Muscle of leg (tissue), 16 donors: ENCODE results near the gene MMP13. TPM values are rescaled to one million over a fixed set of nuclear protein-coding genes. Genes with fewer than 3 reads are reported as not detected.
"Not testable (repeated sequence)": the region's sequence is repeated elsewhere in the genome, so short reads cannot be mapped to it uniquely, and the experiment has no call there.

Source experiments
- DNase-seq: peaks from one replicate; pipeline ENCODE4 v3.0.0; 2013
- H3K27ac ChIP-seq: one replicate; pipeline ENCODE4 v1.5.1; 2013; ENCODE audit warnings: mild to moderate bottlenecking, low read length, control low read depth
- H3K27me3 ChIP-seq: one replicate; pipeline ENCODE4 v1.6.1; 2013; ENCODE audit warnings: low read length; ENCODE audit not compliant: control insufficient read depth, insufficient read depth
- H3K36me3 ChIP-seq: one replicate; pipeline ENCODE4 v1.6.1; 2013; ENCODE audit warnings: low read length; ENCODE audit not compliant: control insufficient read depth, insufficient read depth
- H3K4me1 ChIP-seq: one replicate; pipeline ENCODE4 v1.6.1; 2013; ENCODE audit warnings: low read length; ENCODE audit not compliant: control insufficient read depth, insufficient read depth
- H3K4me3 ChIP-seq: one replicate; pipeline ENCODE4 v1.5.1; 2013; ENCODE audit warnings: low read length, control low read depth
- H3K9me3 ChIP-seq: replicated peaks from 2 replicates; pipeline ENCODE4 v1.6.1; 2013; ENCODE audit warnings: low read depth, low read length; ENCODE audit not compliant: control insufficient read depth
- WGBS: methylation state at CpG from one replicate; pipeline ENCODE4 v1.1.5; 2013; ENCODE audit warnings: missing lambda C conversion rate; ENCODE audit not compliant: insufficient coverage; 5-methylcytosine and 5-hydroxymethylcytosine counted together
- long read RNA-seq, 11 donors: transcript quantifications; one replicate each; lab custom pipeline, GENCODE V29; 2026
- polyA plus RNA-seq, 8 donors: library from polyadenylated mRNA; unstranded; fragments of 120-200 nt; gene quantifications; one replicate each; pipeline versions ENCODE4 v1.2.1 to v1.2.3, GENCODE V29; 2013; ENCODE audit warnings: inconsistent platforms in 1 of 8, low replicate concordance in 1 of 8; ENCODE audit not compliant: insufficient read length in 8 of 8, insufficient read depth in 1 of 8
- total RNA-seq: library from RNA; stranded (reverse); fragments of 120-200 nt; gene quantifications from one replicate; pipeline ENCODE4 v1.2.4, GENCODE V29; 2013

Gene MMP13
- total RNA-seq (0.04 TPM), polyA plus RNA-seq (under 1 TPM in 3 of 8 donors, not detected in 5; 0.05 to 0.12 (median 0.09) TPM)
- long read RNA-seq, donor 1: 0 reads
- long read RNA-seq, donor 2: 0 reads
- long read RNA-seq, donor 3: 0 reads
- long read RNA-seq, donor 4: 0 reads
- long read RNA-seq, donor 5: 0 reads
- long read RNA-seq, donor 6: 0 reads
- long read RNA-seq, donor 7: 0 reads
- long read RNA-seq, donor 8: 0 reads
- long read RNA-seq, donor 9: 0 reads
- long read RNA-seq, donor 10: 0 reads
- long read RNA-seq, donor 11: 0 reads

DNA sequence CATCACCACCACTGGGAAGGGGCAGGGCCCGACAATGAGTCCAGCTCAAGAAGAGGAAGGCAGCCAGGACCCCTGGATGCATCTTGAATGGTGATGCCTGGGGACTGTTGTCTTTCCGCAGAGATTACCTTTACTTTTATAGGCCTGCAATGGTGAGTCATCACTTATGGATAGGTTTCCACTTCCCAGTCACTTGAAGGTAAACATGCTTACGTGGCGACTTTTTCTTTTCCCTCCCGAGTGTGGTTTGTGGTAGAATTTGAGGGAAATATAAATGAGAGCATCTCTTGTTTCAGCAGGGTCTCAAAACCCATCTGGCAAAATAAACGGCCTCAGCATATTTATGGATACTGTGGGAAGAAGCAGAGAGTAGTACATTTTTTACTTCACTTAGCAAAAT is at the start of gene MMP13:
Gene MMP13, minus strand, starts transcription at position 109 of the 400 bp plus-strand sequence. Its CDS starts 27 bp downstream, at position 82.
- Histone ChIP-seq H3K27ac (no peak within 1 kb of the TSS), H3K4me3 (no peak within 1 kb of the TSS), H3K27me3 (no peaks in the 10 kb centered on the region), H3K9me3 (no peaks in the 10 kb centered on the region), H3K36me3 (no peaks in the 10 kb centered on the region), H3K4me1 (no peaks in the 10 kb centered on the region)
- DNase-seq: no peak
- WGBS: no CpG with 5 or more reads among the region's 6 CpGs

- not testable (repeated sequence) for H3K36me3 ChIP-seq, H3K27ac ChIP-seq, H3K27me3 ChIP-seq, H3K9me3 ChIP-seq, DNase-seq, H3K4me1 ChIP-seq, H3K4me3 ChIP-seq
- 100% methylated on average over 2 of the region's 5 CpGs for WGBS
These were observed 48.7 kb upstream of the MMP13 start for GRCh38 chr11:103004234-103004633.

- no CpG with 5 or more reads among the region's 1 CpG for WGBS
These were observed 38.6 kb upstream of the MMP13 start for GRCh38 chr11:102994105-102994504.

GRCh38 chr11:102991776-102992175 is 36.2 kb upstream of the MMP13 start:
- peak; percentile 15 for DNase-seq
- Histone ChIP-seq H3K36me3 (no peaks in the 10 kb centered on the region), H3K4me1 (no peaks in the 10 kb centered on the region), H3K4me3 (no peak overlapping the region), H3K27me3 (no peaks in the 10 kb centered on the region), H3K9me3 (no peaks in the 10 kb centered on the region), H3K27ac (no peak overlapping the region)
- 60% methylated on average over 1 of the region's 3 CpGs for WGBS

More at GRCh38 chr11:102994105-102994504, 38.6 kb upstream of the MMP13 start:
- no peak overlapping the region for H3K4me3 ChIP-seq
- H3K27ac ChIP-seq: no peak overlapping the region
- H3K9me3 ChIP-seq: no peaks in the 10 kb centered on the region
- no peaks in the 10 kb centered on the region for H3K27me3 ChIP-seq
- DNase-seq: no peak
- H3K4me1 ChIP-seq: no peaks in the 10 kb centered on the region
- no peaks in the 10 kb centered on the region for H3K36me3 ChIP-seq

DNA sequence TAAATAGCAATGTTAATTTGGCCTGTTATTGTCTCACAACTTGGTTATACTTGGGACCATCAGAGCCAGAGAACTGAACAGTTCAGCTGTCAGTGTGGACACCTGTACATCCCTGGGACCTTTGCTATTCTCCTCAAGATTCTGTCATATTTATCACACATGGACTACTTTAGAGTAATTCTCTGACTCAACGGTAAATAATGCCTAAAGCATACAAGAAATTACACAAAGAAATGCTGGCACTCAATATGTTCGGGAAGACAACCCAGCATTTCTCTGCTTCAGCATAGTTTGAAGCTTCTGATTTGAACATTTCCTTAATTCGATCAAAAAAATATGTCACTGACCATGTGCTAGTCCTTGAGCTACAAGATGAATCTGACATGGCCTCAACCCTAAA is 34.6 kb upstream of the MMP13 start:
- WGBS: no CpG with 5 or more reads among the region's 3 CpGs
- DNase-seq: no peak
- Histone ChIP-seq H3K9me3 (no peaks in the 10 kb centered on the region), H3K4me3 (no peak overlapping the region), H3K27me3 (no peaks in the 10 kb centered on the region), H3K27ac (no peak overlapping the region), H3K36me3 (no peaks in the 10 kb centered on the region), H3K4me1 (no peaks in the 10 kb centered on the region)

DNA sequence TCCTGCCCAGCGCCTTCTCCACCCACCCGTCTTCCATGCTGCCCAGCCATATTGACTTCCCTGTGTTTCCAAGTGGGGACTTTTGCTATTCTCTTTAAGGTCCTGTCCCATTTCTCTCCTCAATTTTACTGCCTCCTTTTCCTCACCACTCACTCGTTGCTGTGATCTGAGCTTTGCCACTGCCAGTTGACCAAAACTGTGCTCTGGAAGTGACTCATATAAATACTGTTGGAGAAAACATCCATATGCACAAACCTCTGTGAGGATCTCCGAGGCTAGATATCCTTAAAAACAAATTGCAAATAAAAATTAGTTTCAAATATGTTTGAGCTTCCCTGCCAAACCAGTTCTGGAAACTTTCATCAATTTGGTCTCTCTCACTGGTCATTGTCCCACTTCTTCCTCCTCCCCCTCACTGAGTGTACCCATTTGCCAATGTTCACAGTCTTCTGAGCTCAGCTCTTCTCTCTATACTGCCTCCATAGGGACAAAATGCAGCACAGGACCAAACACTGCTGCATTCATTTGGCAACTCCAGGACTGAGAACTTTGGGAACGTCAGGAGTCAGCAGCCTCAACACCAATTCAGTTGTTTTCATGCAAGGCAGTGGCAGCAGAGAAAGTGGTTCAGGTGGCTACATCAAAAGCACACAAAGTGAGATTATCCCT is 34.0 kb upstream of the MMP13 start:
- H3K27ac ChIP-seq: no peak overlapping the region
- no peaks in the 10 kb centered on the region for H3K36me3 ChIP-seq
- no peak for DNase-seq
- no peaks in the 10 kb centered on the region for H3K9me3 ChIP-seq
- 69% methylated on average over 4 of the region's 5 CpGs for whole genome bisulfite sequencing
- no peaks in the 10 kb centered on the region for H3K4me1 ChIP-seq
- no peaks in the 10 kb centered on the region for H3K27me3 ChIP-seq
- no peak overlapping the region for H3K4me3 ChIP-seq

DNA sequence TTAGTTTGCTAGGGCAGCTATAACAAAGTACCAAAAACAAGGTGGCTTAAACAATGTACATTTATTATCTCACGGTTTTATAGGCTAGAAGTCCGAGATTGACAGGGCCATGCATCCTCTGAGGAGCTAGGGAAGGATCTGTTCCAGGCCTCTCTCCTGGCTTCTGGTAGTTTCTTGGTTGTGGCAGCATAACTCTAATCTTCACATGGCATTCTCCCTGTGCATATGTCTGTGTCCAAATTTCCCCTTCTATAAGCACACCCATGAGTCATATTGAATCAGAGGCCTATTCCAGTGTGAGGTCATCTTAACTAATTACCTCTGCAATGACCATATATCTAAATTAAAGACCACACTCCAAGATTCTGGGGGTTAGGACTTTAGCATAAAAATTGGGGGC is 31.3 kb upstream of the MMP13 start:
- Histone ChIP-seq H3K27me3 (no peaks in the 10 kb centered on the region), H3K4me1 (no peaks in the 10 kb centered on the region), H3K4me3 (no peak overlapping the region), H3K9me3 (no peaks in the 10 kb centered on the region), H3K36me3 (no peaks in the 10 kb centered on the region), H3K27ac (no peak overlapping the region)
- no CpG with 5 or more reads among the region's 2 CpGs for WGBS
- DNase-seq: no peak

GRCh38 chr11:102985850-102986249 is 30.3 kb upstream of the MMP13 start:
- no CpG with 5 or more reads among the region's 1 CpG for WGBS
- Histone ChIP-seq H3K27me3 (no peaks in the 10 kb centered on the region), H3K4me1 (no peaks in the 10 kb centered on the region), H3K27ac (no peak overlapping the region), H3K4me3 (no peak overlapping the region), H3K36me3 (no peaks in the 10 kb centered on the region), H3K9me3 (no peaks in the 10 kb centered on the region)
- DNase-seq: no peak

DNA sequence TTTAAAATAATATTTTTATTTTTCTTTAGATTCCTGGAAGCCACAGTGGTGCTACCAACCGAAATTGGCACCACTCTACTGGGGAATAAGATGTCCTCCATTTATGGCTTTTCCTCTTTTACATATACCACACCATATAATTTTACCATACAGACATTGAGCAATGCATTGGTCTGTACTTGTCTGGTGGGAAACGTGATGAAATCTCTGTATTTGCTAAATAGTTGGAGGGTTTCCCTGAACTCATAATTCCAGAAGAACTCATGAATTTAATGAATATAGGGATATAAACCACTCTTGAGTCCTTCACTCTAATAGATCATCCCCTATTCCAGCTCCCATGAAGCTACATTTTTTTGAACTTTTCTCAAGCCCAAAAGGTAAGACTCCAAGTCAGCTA is 28.0 kb upstream of the MMP13 start:
- WGBS: no CpG with 5 or more reads among the region's 2 CpGs

GRCh38 chr11:102981324-102981910 is 25.9 kb upstream of the MMP13 start:
- Histone ChIP-seq H3K4me3 (no peak overlapping the region), H3K27ac (no peak overlapping the region), H3K27me3 (no peaks in the 10 kb centered on the region), H3K4me1 (no peaks in the 10 kb centered on the region), H3K9me3 (no peaks in the 10 kb centered on the region), H3K36me3 (no peaks in the 10 kb centered on the region)
- no peak for DNase-seq

More for the DNA sequence above, 28.0 kb upstream of the MMP13 start:
- Histone ChIP-seq H3K4me1 (no peaks in the 10 kb centered on the region), H3K27ac (no peak overlapping the region), H3K36me3 (no peaks in the 10 kb centered on the region), H3K4me3 (no peak overlapping the region), H3K9me3 (no peaks in the 10 kb centered on the region), H3K27me3 (no peaks in the 10 kb centered on the region)
- DNase-seq: no peak
